Keratinocyte (primary cell): Measurements from ENCODE around the gene MAGI2. TPM values are rescaled to one million over a fixed set of nuclear protein-coding genes. Genes with fewer than 3 reads are reported as not detected.

ENCODE experiments used
- DNase-seq: peaks from one replicate; pipeline ENCODE4 v3.0.0-alpha.2; 2011; ENCODE audit warnings: low read depth, missing footprints, low spot score
- FAIRE-seq: peaks from 2 replicates; lab custom pipeline; 2011; peaks lifted over from hg19 to GRCh38; lab: Jason Lieb, UNC
- H2AFZ ChIP-seq: 2 replicates; pipeline ENCODE4 v1.6.0; 2012; ENCODE audit warnings: low read length, control low read depth, inconsistent platforms; ENCODE audit not compliant: control insufficient read depth
- H3K27ac ChIP-seq: 2 replicates; pipeline ENCODE4 v1.5.1; 2011; ENCODE audit warnings: low read length; ENCODE audit not compliant: control insufficient read depth, insufficient read depth
- H3K27me3 ChIP-seq: 3 replicates; pipeline ENCODE4 v1.6.0; 2011; ENCODE audit warnings: low read length; ENCODE audit not compliant: control insufficient read depth, insufficient read depth; ENCODE audit errors: extremely low read depth
- H3K36me3 ChIP-seq, 2 experiments: 2 replicates in 1 of 2; 3 replicates in 1 of 2; pipeline ENCODE4 v1.5.1; 2011; ENCODE audit warnings: low read length in 2 of 2, mild to moderate bottlenecking in 1 of 2; ENCODE audit not compliant: control insufficient read depth in 2 of 2, insufficient read depth in 2 of 2; ENCODE audit errors: extremely low read depth in 1 of 2
- H3K4me1 ChIP-seq: 3 replicates; pipeline ENCODE4 v1.5.1; 2011; ENCODE audit warnings: low read length; ENCODE audit not compliant: control insufficient read depth, insufficient read depth; ENCODE audit errors: extremely low read depth
- H3K4me2 ChIP-seq: 3 replicates; pipeline ENCODE4 v1.6.0; 2011; ENCODE audit warnings: low read depth, low read length; ENCODE audit not compliant: control insufficient read depth, insufficient read depth; ENCODE audit errors: extremely low read depth
- H3K4me3 ChIP-seq, 3 experiments: fragments of 200-600 bp in 1 of 3; sonication (generic) in 1 of 3; 2 replicates in 2 of 3; 3 replicates in 1 of 3; pipeline ENCODE4 v1.5.1; 2011 to 2016; ENCODE audit warnings: low read length in 3 of 3, mild to moderate bottlenecking in 3 of 3, control low read depth in 2 of 3, inconsistent platforms in 1 of 3, low read depth in 1 of 3, mixed read lengths in 1 of 3, mixed run types in 1 of 3, moderate library complexity in 1 of 3; ENCODE audit not compliant: control insufficient read depth in 2 of 3, insufficient read depth in 2 of 3; ENCODE audit errors: extremely low read depth in 1 of 3
- H3K79me2 ChIP-seq: 2 replicates; pipeline ENCODE4 v1.6.0; 2012; ENCODE audit warnings: low read length; ENCODE audit not compliant: control insufficient read depth, insufficient read depth
- H3K9ac ChIP-seq: 3 replicates; pipeline ENCODE4 v1.6.0; 2011; ENCODE audit warnings: low read length; ENCODE audit not compliant: control insufficient read depth, insufficient read depth; ENCODE audit errors: extremely low read depth
- H3K9me1 ChIP-seq: 3 replicates; pipeline ENCODE4 v1.6.0; 2011; ENCODE audit warnings: low read length; ENCODE audit not compliant: control insufficient read depth, insufficient read depth; ENCODE audit errors: extremely low read depth
- H3K9me3 ChIP-seq: 2 replicates; pipeline ENCODE4 v1.5.1; 2012; ENCODE audit warnings: low read depth, low read length; ENCODE audit not compliant: control insufficient read depth
- H4K20me1 ChIP-seq: 3 replicates; pipeline ENCODE4 v1.6.0; 2011; ENCODE audit warnings: low read length; ENCODE audit not compliant: control insufficient read depth, insufficient read depth; ENCODE audit errors: extremely low read depth
- EZH2 ChIP-seq: IDR thresholded peaks from one replicate; pipeline ENCODE4 v1.6.1; 2012; ENCODE audit warnings: inconsistent platforms, mild to moderate bottlenecking, low read length, moderate library complexity
- dilution Hi-C: fragments of 300-500 bp; cut with MboI; formaldehyde crosslinking; loops from one replicate; pipeline ENCODE4 v1.7.0; 2020; ENCODE audit warnings: low sequenced_read_pairs; ENCODE audit not compliant: extremely low pct_ligation_motif_present
- polyA plus RNA-seq, 5 experiments: library from polyadenylated mRNA; depleted of rRNA in 3 of 5; stranded (reverse) in 3 of 5; stranded (forward) in 1 of 5; unstranded in 1 of 5; fragments of >200 nt; gene quantifications; 1 replicate in 1 of 5; 2 replicates in 3 of 5; 3 replicates in 1 of 5; pipeline versions ENCODE4 v1.2.1 to v1.2.3, GENCODE V29; 2011 to 2012; ENCODE audit warnings: missing spikeins in 2 of 5, low read depth in 1 of 5, low replicate concordance in 1 of 5
- TF ChIP-seq, protein P1 (sequence below), 3 experiments: IDR thresholded peaks in 1 of 3; conservative IDR thresholded peaks in 1 of 3; optimal IDR thresholded peaks in 1 of 3; 2 replicates in 2 of 3; 3 replicates in 1 of 3; pipeline versions ENCODE3 to v1.5.1; 2011; ENCODE audit warnings: low read length in 3 of 3, mild to moderate bottlenecking in 3 of 3, moderate library complexity in 2 of 3, control low read depth in 1 of 3, inconsistent platforms in 1 of 3; ENCODE audit not compliant: insufficient read depth in 2 of 3; ENCODE audit errors: extremely low read depth in 1 of 3

The MAGI2 gene
- polyA plus RNA-seq, 1 donor (not counting 4 experiments of a cell fraction or from before 2014, with no cell fraction given) = 0.07 TPM

DNA sequence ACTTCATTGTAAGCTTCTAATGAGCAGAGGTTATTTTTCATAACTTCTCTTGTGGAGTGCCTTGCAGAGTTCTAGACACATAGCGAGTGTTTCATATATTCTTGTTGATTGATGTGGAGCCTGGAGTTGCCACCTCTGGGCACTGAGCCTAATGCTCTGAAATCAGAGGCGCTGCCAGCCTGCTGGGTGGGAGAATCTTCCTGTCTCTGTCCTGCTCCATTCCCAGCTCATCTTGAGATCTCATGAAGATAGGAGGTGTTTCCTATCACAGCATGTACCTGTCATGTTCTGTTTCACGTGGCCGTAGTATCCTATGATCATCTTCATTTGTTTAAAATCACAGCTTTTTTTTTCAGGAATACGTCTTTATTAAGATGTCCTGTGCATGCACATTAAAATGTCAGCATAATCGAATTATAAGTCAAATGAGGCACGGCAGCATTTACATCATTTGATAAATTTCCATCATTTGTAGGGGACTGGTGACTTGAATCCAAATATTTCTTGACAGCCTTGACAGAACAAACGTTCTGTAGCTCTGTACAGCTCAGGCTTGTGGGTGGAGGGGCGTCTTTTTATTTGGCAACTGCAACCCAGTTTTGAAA lies 1261.9 kb downstream of the MAGI2 start:
- no peaks in the 10 kb centered on the region for H3K9me3 ChIP-seq
- no peaks in the 10 kb centered on the region for H3K4me1 ChIP-seq
- H3K4me3 ChIP-seq = no peak overlapping the region
- H3K36me3 ChIP-seq = no peaks in the 10 kb centered on the region
- no peak overlapping the region for H2AFZ ChIP-seq
- H3K79me2 ChIP-seq = no peaks in the 10 kb centered on the region
- no peak overlapping the region for H3K27ac ChIP-seq
- H3K9ac ChIP-seq = no peak overlapping the region
- no peak overlapping the region for H3K4me2 ChIP-seq
- no peak for FAIRE-seq
- no peaks in the 10 kb centered on the region for H3K27me3 ChIP-seq
- dilution Hi-C loops = no loop called here
- no peak for DNase-seq
- TF ChIP-seq, protein P1, sequence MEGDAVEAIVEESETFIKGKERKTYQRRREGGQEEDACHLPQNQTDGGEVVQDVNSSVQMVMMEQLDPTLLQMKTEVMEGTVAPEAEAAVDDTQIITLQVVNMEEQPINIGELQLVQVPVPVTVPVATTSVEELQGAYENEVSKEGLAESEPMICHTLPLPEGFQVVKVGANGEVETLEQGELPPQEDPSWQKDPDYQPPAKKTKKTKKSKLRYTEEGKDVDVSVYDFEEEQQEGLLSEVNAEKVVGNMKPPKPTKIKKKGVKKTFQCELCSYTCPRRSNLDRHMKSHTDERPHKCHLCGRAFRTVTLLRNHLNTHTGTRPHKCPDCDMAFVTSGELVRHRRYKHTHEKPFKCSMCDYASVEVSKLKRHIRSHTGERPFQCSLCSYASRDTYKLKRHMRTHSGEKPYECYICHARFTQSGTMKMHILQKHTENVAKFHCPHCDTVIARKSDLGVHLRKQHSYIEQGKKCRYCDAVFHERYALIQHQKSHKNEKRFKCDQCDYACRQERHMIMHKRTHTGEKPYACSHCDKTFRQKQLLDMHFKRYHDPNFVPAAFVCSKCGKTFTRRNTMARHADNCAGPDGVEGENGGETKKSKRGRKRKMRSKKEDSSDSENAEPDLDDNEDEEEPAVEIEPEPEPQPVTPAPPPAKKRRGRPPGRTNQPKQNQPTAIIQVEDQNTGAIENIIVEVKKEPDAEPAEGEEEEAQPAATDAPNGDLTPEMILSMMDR (optimal IDR thresholded peaks at IDR 0.05 in 1 of 3, IDR thresholded peaks at IDR 0.05 in 1 of 3, conservative IDR thresholded peaks at IDR 0.05 in 1 of 3; ENCODE audit: extremely low read depth in 1 of 3, insufficient read depth in 2 of 3, low read length in 3 of 3) = no peak
- no peak for TF ChIP-seq EZH2
- H4K20me1 ChIP-seq = no peaks in the 10 kb centered on the region
- no peaks in the 10 kb centered on the region for H3K9me1 ChIP-seq

GRCh38 chr7:78189762-78190161 lies 1263.7 kb downstream of the MAGI2 start:
- FAIRE-seq (no peak), DNase-seq (no peak)
- Histone ChIP-seq H3K4me1 (no peaks in the 10 kb centered on the region), H3K9ac (no peak overlapping the region), H3K9me3 (no peaks in the 10 kb centered on the region), H3K9me1 (no peaks in the 10 kb centered on the region), H3K36me3 (no peaks in the 10 kb centered on the region), H4K20me1 (no peaks in the 10 kb centered on the region), H3K27ac (no peak overlapping the region), H3K79me2 (no peaks in the 10 kb centered on the region), H3K27me3 (no peaks in the 10 kb centered on the region), H3K4me3 (no peak overlapping the region), H3K4me2 (no peak overlapping the region), H2AFZ (no peak overlapping the region)
- dilution Hi-C loops = no loop called here
- TF ChIP-seq, protein P1 (optimal IDR thresholded peaks at IDR 0.05 in 1 of 3, IDR thresholded peaks at IDR 0.05 in 1 of 3, conservative IDR thresholded peaks at IDR 0.05 in 1 of 3; ENCODE audit: extremely low read depth in 1 of 3, insufficient read depth in 2 of 3, low read length in 3 of 3) = no peak
